HepG2 (cell line): ENCODE measurements around the gene ANO2. TPM values are rescaled to one million over a fixed set of nuclear protein-coding genes. Genes with fewer than 3 reads are reported as not detected.

ENCODE experiments used
- CBX5 ChIP-seq: sonication (generic); formaldehyde crosslinking; IDR thresholded peaks from 2 replicates; pipeline ENCODE4 v1.4.0; 2020; ENCODE audit warnings: missing genetic modification reagents, borderline replicate concordance
- DMAP1 ChIP-seq: IDR thresholded peaks from 2 replicates; pipeline ENCODE4 v1.6.1; 2016
- FIP1L1 ChIP-seq: fragments of 200-400 bp; formaldehyde crosslinking; IDR thresholded peaks from 2 replicates; pipeline ENCODE4 v1.6.1; 2018; ENCODE audit warnings: low read depth, mild to moderate bottlenecking, low read length, moderate library complexity, borderline replicate concordance; ENCODE audit not compliant: insufficient read depth
- MTA1 ChIP-seq: sonication (generic); formaldehyde crosslinking; IDR thresholded peaks from 2 replicates; pipeline ENCODE4 v1.4.0; 2020; ENCODE audit warnings: missing genetic modification reagents, mild to moderate bottlenecking, borderline replicate concordance
- NPAS2 ChIP-seq: sonication (generic); formaldehyde crosslinking; IDR thresholded peaks from 2 replicates; pipeline ENCODE4 v1.8.0; 2022; ENCODE audit warnings: mild to moderate bottlenecking, missing genetic modification reagents, borderline replicate concordance
- ZFAT ChIP-seq: sonication (generic); formaldehyde crosslinking; conservative IDR thresholded peaks from 2 replicates; pipeline ENCODE4 v1.8.1; 2023; ENCODE audit warnings: missing genetic modification reagents, inconsistent platforms
- ZNF264 ChIP-seq: sonication (generic); formaldehyde crosslinking; IDR thresholded peaks from 2 replicates; pipeline ENCODE4 v1.4.0; 2020; ENCODE audit warnings: missing genetic modification reagents
- ZNF44 ChIP-seq: sonication (generic); formaldehyde crosslinking; IDR thresholded peaks from 2 replicates; pipeline ENCODE4 v1.5.1; 2020; ENCODE audit warnings: mild to moderate bottlenecking, missing genetic modification reagents
- ZNF646 ChIP-seq: sonication (generic); formaldehyde crosslinking; IDR thresholded peaks from 2 replicates; pipeline ENCODE4 v1.9.0; 2021; ENCODE audit warnings: mild to moderate bottlenecking, missing genetic modification reagents
- polyA plus RNA-seq, 8 experiments: library from polyadenylated mRNA; depleted of rRNA in 3 of 8; stranded (reverse) in 7 of 8; unstranded in 1 of 8; fragments of >200 nt; fragmentation: Illumina TruSeq in 4 of 8; extraction: Trizol in 4 of 8; gene quantifications; 2 replicates each; pipeline versions ENCODE4 v1.2.1 to v1.2.3, GENCODE V29; 2011 to 2016; ENCODE audit warnings: low read depth in 4 of 8, missing spikeins in 1 of 8, mixed read lengths in 1 of 8; ENCODE audit not compliant: insufficient read depth in 1 of 8
- total RNA-seq, 5 experiments: library from RNA; depleted of rRNA; stranded (reverse); fragments of >200 nt; fragmentation: Illumina TruSeq; extraction: Trizol; gene quantifications; 2 replicates each; pipeline ENCODE4 v1.2.3, GENCODE V29; 2016; ENCODE audit warnings: low read depth in 1 of 5

Gene ANO2
- total and polyA plus RNA-seq, 2 of the 13 experiments (the other 11 are each of a cell fraction or from before 2014, with no cell fraction given) = 0.18 TPM; not detected in 1

GRCh38 chr12:5593086-5593485, 352.0 kb downstream of the ANO2 start (continued):
- TF ChIP-seq ZNF646 (no peak), CBX5 (no peak), MTA1 (no peak), DMAP1 (no peak), NPAS2 (CRISPR knock-in tag) (no peak), ZFAT (CRISPR knock-in tag) (no peak), ZNF44 (CRISPR knock-in tag) (no peak), FIP1L1 (no peak), ZNF264 (CRISPR knock-in tag) (no peak)
